K562 (cell line): ENCODE results near the gene GRIK1. TPM values are rescaled to one million over a fixed set of nuclear protein-coding genes. Genes with fewer than 3 reads are reported as not detected.

Experiments
- MECOM ChIP-seq: fragments of 250-450 bp; sonication (Bioruptor Pico); IDR thresholded peaks from 2 replicates; pipeline ENCODE4 v1.8.0; 2022; ENCODE audit warnings: inconsistent platforms
- NCOA4 ChIP-seq: fragments of 450-650 bp; IDR thresholded peaks from 2 replicates; pipeline ENCODE4 v1.6.1; 2018; ENCODE audit warnings: mild to moderate bottlenecking; ENCODE audit not compliant: partially characterized antibody
- POLR2H ChIP-seq: IDR thresholded peaks from 2 replicates; pipeline ENCODE4 v1.6.1; 2016; ENCODE audit warnings: missing genetic modification characterization, low read depth, mild to moderate bottlenecking, control low read depth, missing compliant biosample characterization, moderate library complexity
- ZNF347 ChIP-seq: fragments of 450-650 bp; formaldehyde crosslinking; IDR thresholded peaks from 2 replicates; pipeline ENCODE4 v1.4.0; 2020; ENCODE audit warnings: low read depth, mild to moderate bottlenecking, moderate library complexity
- ZNF77 ChIP-seq: fragments of 250-450 bp; sonication (Bioruptor Pico); IDR thresholded peaks from 2 replicates; pipeline ENCODE4 v1.5.0; 2020
- polyA plus RNA-seq, 8 experiments: library from polyadenylated mRNA; depleted of rRNA in 4 of 8; stranded (reverse) in 5 of 8; unstranded in 3 of 8; fragments of >200 nt; fragmentation: Nextera tagmentation in 2 of 8; fragmentation: Illumina TruSeq in 1 of 8; extraction: Ambion mirVana in 2 of 8; extraction: Trizol in 1 of 8; gene quantifications; 2 replicates each; pipeline versions ENCODE4 v1.2.1 to v1.2.3, GENCODE V29; 2011 to 2014; ENCODE audit warnings: inconsistent platforms in 1 of 8, missing spikeins in 1 of 8
- total RNA-seq, 7 experiments: library from RNA; depleted of rRNA in 6 of 7; stranded (reverse); fragments of >200 nt in 6 of 7; fragmentation: Illumina TruSeq in 2 of 7; extraction: Trizol in 2 of 7; gene quantifications; 2 replicates each; pipeline versions ENCODE4 v1.2.1 to v1.2.3, GENCODE V29; 2011 to 2021; ENCODE audit warnings: low replicate concordance in 1 of 7
- TF ChIP-seq, protein P1 (sequence below), 2 experiments: fragments of 450-650 bp; IDR thresholded peaks; 2 replicates each; pipeline ENCODE4 v1.6.1; 2016; ENCODE audit warnings: mild to moderate bottlenecking in 2 of 2, borderline replicate concordance in 1 of 2, low read depth in 1 of 2, moderate library complexity in 1 of 2
- TF ChIP-seq, protein P2 (sequence below): fragments of 200-600 bp; sonication (generic); IDR thresholded peaks from one replicate; pipeline ENCODE4 v1.6.1; 2012; ENCODE audit warnings: mild to moderate bottlenecking, low read depth, low read length, inconsistent platforms

Gene GRIK1
- total and polyA plus RNA-seq, 9 of the 15 experiments (the other 6 are each of a cell fraction or from before 2014, with no cell fraction given): 0.17 to 2.8 (median 0.53) TPM

DNA sequence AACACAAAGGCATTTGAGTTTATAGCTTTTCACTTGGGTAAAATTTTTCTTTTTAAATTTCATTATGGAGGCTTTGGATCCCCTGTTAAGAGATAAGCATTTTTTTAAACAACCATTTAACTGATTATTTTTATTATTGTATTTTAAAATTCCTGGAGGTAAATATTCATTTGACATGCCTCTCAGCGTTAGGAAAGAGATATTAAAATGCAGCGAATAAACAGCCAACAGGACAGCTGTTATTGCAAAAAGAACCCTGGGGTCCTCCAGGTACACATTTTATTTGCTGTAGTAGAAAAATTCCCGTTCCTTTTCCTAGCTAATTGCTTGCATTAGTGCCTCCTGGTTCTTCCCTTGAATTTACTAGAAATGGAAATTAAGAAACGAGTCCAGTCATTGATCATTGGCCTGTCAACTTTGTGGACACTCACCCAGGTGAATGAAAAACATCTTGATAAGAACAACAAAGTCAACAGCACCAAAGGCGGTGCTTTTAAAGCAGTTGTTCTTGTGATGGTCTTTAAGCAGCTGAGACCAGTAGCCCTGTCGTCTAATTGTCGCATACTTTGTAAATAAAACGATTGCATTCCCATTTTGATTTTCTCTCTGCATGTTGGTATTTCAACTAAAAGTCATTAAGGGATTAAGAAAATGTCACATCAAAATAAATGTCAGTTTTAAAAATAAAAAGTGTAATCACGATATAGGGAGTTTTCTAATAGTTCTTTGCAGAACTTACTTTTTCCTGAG lies 282.4 kb downstream of the GRIK1 start (continued):
- TF ChIP-seq, protein P1, sequence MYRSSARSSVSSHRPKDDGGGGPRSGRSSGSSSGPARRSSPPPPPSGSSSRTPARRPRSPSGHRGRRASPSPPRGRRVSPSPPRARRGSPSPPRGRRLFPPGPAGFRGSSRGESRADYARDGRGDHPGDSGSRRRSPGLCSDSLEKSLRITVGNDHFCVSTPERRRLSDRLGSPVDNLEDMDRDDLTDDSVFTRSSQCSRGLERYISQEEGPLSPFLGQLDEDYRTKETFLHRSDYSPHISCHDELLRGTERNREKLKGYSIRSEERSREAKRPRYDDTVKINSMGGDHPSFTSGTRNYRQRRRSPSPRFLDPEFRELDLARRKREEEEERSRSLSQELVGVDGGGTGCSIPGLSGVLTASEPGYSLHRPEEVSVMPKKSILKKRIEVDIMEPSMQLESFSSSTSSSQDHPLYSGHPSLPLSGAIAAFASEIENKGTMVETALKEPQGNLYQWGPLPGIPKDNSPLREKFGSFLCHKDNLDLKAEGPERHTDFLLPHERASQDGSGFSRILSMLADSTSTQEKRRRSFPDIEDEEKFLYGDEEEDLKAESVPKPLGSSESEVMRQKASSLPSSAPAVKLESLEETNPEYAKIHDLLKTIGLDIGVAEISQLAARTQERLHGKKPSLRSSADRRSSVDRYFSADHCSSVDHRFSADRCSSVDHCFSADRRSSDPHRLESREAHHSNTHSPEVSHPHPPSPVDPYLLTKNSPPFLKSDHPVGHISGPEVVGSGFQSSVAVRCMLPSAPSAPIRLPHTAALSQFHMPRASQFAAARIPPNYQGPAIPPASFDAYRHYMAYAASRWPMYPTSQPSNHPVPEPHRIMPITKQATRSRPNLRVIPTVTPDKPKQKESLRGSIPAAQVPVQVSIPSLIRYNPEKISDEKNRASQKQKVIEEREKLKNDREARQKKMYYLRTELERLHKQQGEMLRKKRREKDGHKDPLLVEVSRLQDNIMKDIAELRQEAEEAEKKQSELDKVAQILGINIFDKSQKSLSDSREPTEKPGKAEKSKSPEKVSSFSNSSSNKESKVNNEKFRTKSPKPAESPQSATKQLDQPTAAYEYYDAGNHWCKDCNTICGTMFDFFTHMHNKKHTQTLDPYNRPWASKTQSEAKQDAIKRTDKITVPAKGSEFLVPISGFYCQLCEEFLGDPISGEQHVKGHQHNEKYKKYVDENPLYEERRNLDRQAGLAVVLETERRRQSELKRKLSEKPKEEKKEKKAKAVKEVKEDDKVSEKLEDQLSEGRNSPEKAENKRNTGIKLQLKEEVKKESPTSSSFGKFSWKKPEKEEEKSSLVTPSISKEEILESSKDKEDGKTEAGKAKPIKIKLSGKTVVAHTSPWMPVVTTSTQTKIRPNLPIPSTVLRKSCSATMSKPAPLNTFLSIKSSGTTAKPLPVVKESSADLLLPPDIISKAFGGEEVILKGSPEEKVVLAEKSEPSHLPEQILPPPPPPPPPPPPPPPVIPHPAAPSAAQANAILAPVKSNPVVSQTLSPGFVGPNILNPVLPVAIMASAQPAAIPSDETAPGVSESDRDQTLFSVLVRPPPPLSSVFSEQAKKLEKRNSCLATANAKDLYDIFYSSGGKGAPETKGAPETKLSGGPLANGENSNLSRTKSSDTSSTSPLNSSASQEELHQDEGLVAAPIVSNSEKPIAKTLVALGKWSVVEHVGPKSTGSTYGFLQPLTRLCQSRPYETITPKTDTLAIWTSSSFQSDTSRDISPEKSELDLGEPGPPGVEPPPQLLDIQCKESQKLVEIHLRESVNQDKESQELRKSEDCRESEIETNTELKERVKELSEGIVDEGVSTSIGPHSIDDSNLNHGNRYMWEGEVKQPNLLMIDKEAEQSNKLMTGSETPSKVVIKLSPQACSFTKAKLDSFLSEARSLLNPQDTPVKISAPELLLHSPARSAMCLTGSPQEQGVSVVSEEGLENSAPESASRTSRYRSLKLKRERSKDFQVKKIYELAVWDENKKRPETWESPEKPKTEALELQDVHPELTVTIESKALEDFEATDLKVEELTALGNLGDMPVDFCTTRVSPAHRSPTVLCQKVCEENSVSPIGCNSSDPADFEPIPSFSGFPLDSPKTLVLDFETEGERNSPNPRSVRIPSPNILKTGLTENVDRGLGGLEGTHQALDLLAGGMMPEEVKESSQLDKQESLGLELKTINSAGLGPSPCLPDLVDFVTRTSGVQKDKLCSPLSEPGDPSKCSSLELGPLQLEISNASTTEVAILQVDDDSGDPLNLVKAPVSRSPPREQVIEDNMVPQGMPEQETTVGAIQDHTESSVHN (IDR thresholded peaks at IDR 0.05; ENCODE audit: borderline replicate concordance in 1 of 2, low read depth in 1 of 2): 0 out of 4 replicates have a peak, but pooled peaks of 1 of the 2 experiments have one; percentile 36
- TF ChIP-seq, protein P2, sequence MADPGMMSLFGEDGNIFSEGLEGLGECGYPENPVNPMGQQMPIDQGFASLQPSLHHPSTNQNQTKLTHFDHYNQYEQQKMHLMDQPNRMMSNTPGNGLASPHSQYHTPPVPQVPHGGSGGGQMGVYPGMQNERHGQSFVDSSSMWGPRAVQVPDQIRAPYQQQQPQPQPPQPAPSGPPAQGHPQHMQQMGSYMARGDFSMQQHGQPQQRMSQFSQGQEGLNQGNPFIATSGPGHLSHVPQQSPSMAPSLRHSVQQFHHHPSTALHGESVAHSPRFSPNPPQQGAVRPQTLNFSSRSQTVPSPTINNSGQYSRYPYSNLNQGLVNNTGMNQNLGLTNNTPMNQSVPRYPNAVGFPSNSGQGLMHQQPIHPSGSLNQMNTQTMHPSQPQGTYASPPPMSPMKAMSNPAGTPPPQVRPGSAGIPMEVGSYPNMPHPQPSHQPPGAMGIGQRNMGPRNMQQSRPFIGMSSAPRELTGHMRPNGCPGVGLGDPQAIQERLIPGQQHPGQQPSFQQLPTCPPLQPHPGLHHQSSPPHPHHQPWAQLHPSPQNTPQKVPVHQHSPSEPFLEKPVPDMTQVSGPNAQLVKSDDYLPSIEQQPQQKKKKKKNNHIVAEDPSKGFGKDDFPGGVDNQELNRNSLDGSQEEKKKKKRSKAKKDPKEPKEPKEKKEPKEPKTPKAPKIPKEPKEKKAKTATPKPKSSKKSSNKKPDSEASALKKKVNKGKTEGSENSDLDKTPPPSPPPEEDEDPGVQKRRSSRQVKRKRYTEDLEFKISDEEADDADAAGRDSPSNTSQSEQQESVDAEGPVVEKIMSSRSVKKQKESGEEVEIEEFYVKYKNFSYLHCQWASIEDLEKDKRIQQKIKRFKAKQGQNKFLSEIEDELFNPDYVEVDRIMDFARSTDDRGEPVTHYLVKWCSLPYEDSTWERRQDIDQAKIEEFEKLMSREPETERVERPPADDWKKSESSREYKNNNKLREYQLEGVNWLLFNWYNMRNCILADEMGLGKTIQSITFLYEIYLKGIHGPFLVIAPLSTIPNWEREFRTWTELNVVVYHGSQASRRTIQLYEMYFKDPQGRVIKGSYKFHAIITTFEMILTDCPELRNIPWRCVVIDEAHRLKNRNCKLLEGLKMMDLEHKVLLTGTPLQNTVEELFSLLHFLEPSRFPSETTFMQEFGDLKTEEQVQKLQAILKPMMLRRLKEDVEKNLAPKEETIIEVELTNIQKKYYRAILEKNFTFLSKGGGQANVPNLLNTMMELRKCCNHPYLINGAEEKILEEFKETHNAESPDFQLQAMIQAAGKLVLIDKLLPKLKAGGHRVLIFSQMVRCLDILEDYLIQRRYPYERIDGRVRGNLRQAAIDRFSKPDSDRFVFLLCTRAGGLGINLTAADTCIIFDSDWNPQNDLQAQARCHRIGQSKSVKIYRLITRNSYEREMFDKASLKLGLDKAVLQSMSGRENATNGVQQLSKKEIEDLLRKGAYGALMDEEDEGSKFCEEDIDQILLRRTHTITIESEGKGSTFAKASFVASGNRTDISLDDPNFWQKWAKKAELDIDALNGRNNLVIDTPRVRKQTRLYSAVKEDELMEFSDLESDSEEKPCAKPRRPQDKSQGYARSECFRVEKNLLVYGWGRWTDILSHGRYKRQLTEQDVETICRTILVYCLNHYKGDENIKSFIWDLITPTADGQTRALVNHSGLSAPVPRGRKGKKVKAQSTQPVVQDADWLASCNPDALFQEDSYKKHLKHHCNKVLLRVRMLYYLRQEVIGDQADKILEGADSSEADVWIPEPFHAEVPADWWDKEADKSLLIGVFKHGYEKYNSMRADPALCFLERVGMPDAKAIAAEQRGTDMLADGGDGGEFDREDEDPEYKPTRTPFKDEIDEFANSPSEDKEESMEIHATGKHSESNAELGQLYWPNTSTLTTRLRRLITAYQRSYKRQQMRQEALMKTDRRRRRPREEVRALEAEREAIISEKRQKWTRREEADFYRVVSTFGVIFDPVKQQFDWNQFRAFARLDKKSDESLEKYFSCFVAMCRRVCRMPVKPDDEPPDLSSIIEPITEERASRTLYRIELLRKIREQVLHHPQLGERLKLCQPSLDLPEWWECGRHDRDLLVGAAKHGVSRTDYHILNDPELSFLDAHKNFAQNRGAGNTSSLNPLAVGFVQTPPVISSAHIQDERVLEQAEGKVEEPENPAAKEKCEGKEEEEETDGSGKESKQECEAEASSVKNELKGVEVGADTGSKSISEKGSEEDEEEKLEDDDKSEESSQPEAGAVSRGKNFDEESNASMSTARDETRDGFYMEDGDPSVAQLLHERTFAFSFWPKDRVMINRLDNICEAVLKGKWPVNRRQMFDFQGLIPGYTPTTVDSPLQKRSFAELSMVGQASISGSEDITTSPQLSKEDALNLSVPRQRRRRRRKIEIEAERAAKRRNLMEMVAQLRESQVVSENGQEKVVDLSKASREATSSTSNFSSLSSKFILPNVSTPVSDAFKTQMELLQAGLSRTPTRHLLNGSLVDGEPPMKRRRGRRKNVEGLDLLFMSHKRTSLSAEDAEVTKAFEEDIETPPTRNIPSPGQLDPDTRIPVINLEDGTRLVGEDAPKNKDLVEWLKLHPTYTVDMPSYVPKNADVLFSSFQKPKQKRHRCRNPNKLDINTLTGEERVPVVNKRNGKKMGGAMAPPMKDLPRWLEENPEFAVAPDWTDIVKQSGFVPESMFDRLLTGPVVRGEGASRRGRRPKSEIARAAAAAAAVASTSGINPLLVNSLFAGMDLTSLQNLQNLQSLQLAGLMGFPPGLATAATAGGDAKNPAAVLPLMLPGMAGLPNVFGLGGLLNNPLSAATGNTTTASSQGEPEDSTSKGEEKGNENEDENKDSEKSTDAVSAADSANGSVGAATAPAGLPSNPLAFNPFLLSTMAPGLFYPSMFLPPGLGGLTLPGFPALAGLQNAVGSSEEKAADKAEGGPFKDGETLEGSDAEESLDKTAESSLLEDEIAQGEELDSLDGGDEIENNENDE: no peak
- TF ChIP-seq POLR2H (tag) (peak; percentile 68; the same call in 1 of the 2 replicates), ZNF347 (no peak), MECOM (CRISPR knock-in tag) (peak; percentile 17; the same call in 1 of the 2 replicates), ZNF77 (no peak), NCOA4 (no peak)
